SK-N-SH treated with all-trans-retinoic acid at 6 μM for 48 hours (cell line): Measurements from ENCODE around the gene ABCG4.

Source experiments
- BACH2 ChIP-seq: fragments of 250-450 bp; sonication (Bioruptor Pico); IDR thresholded peaks from 2 replicates; pipeline ENCODE4 v1.9.0; 2021; ENCODE audit warnings: mild to moderate bottlenecking, borderline replicate concordance
- ESRRG ChIP-seq: fragments of 250-450 bp; sonication (Bioruptor Pico); IDR thresholded peaks from 2 replicates; pipeline ENCODE4 v1.6.1; 2021; ENCODE audit warnings: mild to moderate bottlenecking
- ZFP30 ChIP-seq: fragments of 450-650 bp; formaldehyde crosslinking; IDR thresholded peaks from 2 replicates; pipeline ENCODE4 v1.5.0; 2022; ENCODE audit warnings: mild to moderate bottlenecking, moderate library complexity
- ZNF8 ChIP-seq: fragments of 450-650 bp; formaldehyde crosslinking; IDR thresholded peaks from 2 replicates; pipeline ENCODE4 v1.5.0; 2020; ENCODE audit warnings: mild to moderate bottlenecking, moderate library complexity
- TF ChIP-seq, protein P1 (sequence below): fragments of 250-450 bp; sonication (Bioruptor Pico); IDR thresholded peaks from 2 replicates; pipeline ENCODE4 v1.8.0; 2021; ENCODE audit warnings: low read depth, mild to moderate bottlenecking, moderate library complexity, borderline replicate concordance

DNA sequence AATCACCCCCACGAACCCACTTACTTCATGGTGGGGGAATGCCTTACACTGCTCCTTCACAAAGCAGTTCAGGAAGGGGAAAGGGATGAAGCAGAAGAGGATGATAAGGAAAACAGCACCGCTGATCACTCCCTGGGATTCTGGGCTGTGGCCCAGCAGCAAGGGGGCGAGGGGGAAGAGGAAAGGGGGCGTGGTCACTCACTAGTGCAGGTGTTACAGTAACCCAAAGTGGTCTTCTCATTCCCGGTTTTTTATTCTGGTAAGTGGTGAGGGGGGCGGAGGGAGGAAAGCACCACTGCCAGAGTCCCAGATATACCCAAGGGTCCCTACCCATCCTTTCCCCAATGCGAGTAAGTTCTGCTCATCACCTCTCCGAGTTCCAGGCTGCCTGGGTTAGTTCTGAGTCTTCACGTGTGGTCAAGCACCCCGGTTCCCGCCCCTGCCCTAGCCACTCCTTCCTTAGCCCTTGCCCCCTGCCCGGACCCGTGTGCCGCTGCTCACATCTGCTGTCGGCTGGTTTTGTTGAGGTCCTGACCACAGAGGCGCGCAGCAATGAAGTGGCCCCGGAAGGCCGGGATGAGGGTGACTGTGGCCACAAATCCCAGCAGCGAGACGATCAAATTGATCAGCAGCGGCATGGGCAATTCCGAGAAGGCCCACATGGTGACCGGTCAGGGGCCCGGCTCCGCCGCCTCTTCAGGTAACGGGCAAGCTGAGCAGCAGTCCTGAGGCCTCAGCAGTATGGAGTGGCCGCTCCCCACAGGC is 47.7 kb upstream of the ABCG4 start:
- no peak for TF ChIP-seq ZFP30 (CRISPR knock-in tag)
- TF ChIP-seq BACH2 (CRISPR knock-in tag), result no peak
- TF ChIP-seq ZNF8, result no peak
- TF ChIP-seq, protein P1, sequence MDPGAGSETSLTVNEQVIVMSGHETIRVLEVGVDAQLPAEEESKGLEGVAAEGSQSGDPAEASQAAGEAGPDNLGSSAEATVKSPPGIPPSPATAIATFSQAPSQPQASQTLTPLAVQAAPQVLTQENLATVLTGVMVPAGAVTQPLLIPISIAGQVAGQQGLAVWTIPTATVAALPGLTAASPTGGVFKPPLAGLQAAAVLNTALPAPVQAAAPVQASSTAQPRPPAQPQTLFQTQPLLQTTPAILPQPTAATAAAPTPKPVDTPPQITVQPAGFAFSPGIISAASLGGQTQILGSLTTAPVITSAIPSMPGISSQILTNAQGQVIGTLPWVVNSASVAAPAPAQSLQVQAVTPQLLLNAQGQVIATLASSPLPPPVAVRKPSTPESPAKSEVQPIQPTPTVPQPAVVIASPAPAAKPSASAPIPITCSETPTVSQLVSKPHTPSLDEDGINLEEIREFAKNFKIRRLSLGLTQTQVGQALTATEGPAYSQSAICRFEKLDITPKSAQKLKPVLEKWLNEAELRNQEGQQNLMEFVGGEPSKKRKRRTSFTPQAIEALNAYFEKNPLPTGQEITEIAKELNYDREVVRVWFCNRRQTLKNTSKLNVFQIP (CRISPR knock-in tag), result no peak
- no peak for TF ChIP-seq ESRRG (CRISPR knock-in tag)
